ENCODE measurements around the gene CDIPT.

- TF ChIP-seq EZH2phosphoT487 (IDR thresholded peaks at IDR 0.05; ENCODE audit: insufficient read depth, low read depth) = no peak
- TF ChIP-seq EZH2 (IDR thresholded peaks at IDR 0.05; ENCODE audit: insufficient read depth, poor library complexity, severe bottlenecking) = no peak
These were observed 26.4 kb downstream of the CDIPT start for GRCh38 chr16:29836623-29837022.
